HG03457 (cell line): ENCODE data around the gene RNF26.

Experiments used
- ATAC-seq: cut with Tn5 transposase; IDR thresholded peaks from one replicate; pipeline ENCODE4 v1.9.1; 2021; ENCODE audit warnings: moderate number of reproducible peaks; ENCODE audit not compliant: unreplicated experiment

Gene RNF26

GRCh38 chr11:119369132-119369925 is 35.0 kb downstream of the RNF26 start:
- ATAC-seq, result no peak

- no peak for ATAC-seq
Measured at GRCh38 chr11:119370486-119371046, 36.2 kb downstream of the RNF26 start.

- ATAC-seq, result no peak
Measured at GRCh38 chr11:119371067-119371601, 36.8 kb downstream of the RNF26 start.

GRCh38 chr11:119371778-119372182 is 37.5 kb downstream of the RNF26 start:
- ATAC-seq, result no peak

- ATAC-seq, result no peak
Measured at GRCh38 chr11:119372260-119373058, 38.1 kb downstream of the RNF26 start.

- ATAC-seq, result no peak
Measured at GRCh38 chr11:119373059-119373920, 39.0 kb downstream of the RNF26 start.

- no peak for ATAC-seq
Measured at GRCh38 chr11:119373921-119374631, 39.7 kb downstream of the RNF26 start.

GRCh38 chr11:119374632-119375336 is 40.5 kb downstream of the RNF26 start:
- no peak for ATAC-seq

GRCh38 chr11:119375337-119376196 is 41.2 kb downstream of the RNF26 start:
- no peak for ATAC-seq

GRCh38 chr11:119376197-119376847 is 42.0 kb downstream of the RNF26 start:
- no peak for ATAC-seq

GRCh38 chr11:119377112-119377901 is 43.0 kb downstream of the RNF26 start:
- no peak for ATAC-seq

GRCh38 chr11:119377961-119378667 is 43.8 kb downstream of the RNF26 start:
- no peak for ATAC-seq

GRCh38 chr11:119378851-119379465 is 44.6 kb downstream of the RNF26 start:
- ATAC-seq, result no peak

- no peak for ATAC-seq
Measured at GRCh38 chr11:119380160-119380826, 46.0 kb downstream of the RNF26 start.

- no peak for ATAC-seq
Measured at GRCh38 chr11:119380827-119381180, 46.5 kb downstream of the RNF26 start.
